HCT116 (cell line): ENCODE data around the gene COG2. TPM values are rescaled to one million over a fixed set of nuclear protein-coding genes. Genes with fewer than 3 reads are reported as not detected.
A peak's percentile ranks its signal among the peaks of the same experiment; 100 is the strongest.

ENCODE experiments used
- ATAC-seq: fragments of 200-7000 bp; cut with Tn5 transposase; 2 replicates; pipeline ENCODE4 v1.9.1; 2020; ENCODE audit warnings: mild to moderate bottlenecking, moderate library complexity
- BruUV-seq: library from RNA; stranded (reverse); fragments of 400-500 nt; replicated peaks from 2 replicates; lab custom pipeline; 2021; lab: Mats Ljungman, UMichigan
- CTCF ChIA-PET: fragments of 300-600 bp; sonication (Branson Sonifier 250); formaldehyde crosslinking; loops from one replicate; lab custom pipeline; 2021; ENCODE audit warnings: antibody characterized with exemption; lab: Charles Lee
- POLR2A ChIA-PET: fragments of 300-600, 350-600 bp; sonication (Branson Sonifier 250); formaldehyde crosslinking; loops from one replicate; lab custom pipeline; 2021; ENCODE audit warnings: antibody characterized with exemption; lab: Charles Lee
- RAD21 ChIA-PET, 2 experiments: fragments of 300-600 bp; sonication (Branson Sonifier 250); formaldehyde crosslinking; loops; one replicate each; lab custom pipeline; 2023; ENCODE audit warnings: low total read pairs in 2 of 2; ENCODE audit not compliant: uncharacterized antibody in 2 of 2, unreplicated experiment in 2 of 2, low non-redundant PET in 1 of 2; lab: Charles Lee
- DNase-seq: peaks from one replicate; pipeline ENCODE4 v3.0.0-alpha.2; 2010; ENCODE audit warnings: low read depth, low spot score
- H2AFZ ChIP-seq: fragments of 200-600 bp; shearing (Covaris generic), sonication (generic); 2 replicates; pipeline ENCODE4 v1.6.1; 2017; ENCODE audit warnings: low read depth, mixed run types, mixed read lengths, antibody characterized with exemption, low read length; ENCODE audit not compliant: poor library complexity, severe bottlenecking
- H3K27ac ChIP-seq: 2 replicates; pipeline ENCODE4 v1.5.1; 2012; ENCODE audit warnings: low read depth, low read length
- H3K27me3 ChIP-seq: fragments of 200-600 bp; sonication (generic); 2 replicates; pipeline ENCODE4 v1.6.1; 2016; ENCODE audit warnings: mixed run types, low read length, mixed read lengths; ENCODE audit not compliant: insufficient read depth
- H3K36me3 ChIP-seq, 2 experiments: fragments of 200-500 bp in 1 of 2; fragments of 200-600 bp in 1 of 2; sonication (Bioruptor generic) in 1 of 2; sonication (generic) in 1 of 2; 2 replicates each; pipeline versions ENCODE4 v1.5.1 to v1.6.1; 2014 to 2016; ENCODE audit warnings: low read length in 2 of 2, inconsistent platforms in 1 of 2, mixed read lengths in 1 of 2, mixed run types in 1 of 2; ENCODE audit not compliant: insufficient read depth in 2 of 2, control insufficient read depth in 1 of 2
- H3K4me1 ChIP-seq, 2 experiments: fragments of 200-600 bp in 1 of 2; sonication (generic) in 1 of 2; 2 replicates each; pipeline versions ENCODE4 v1.5.1 to v1.6.1; 2012 to 2017; ENCODE audit warnings: low read length in 2 of 2, inconsistent platforms in 1 of 2, mild to moderate bottlenecking in 1 of 2, mixed read lengths in 1 of 2, mixed run types in 1 of 2, moderate library complexity in 1 of 2; ENCODE audit not compliant: insufficient read depth in 2 of 2, control insufficient read depth in 1 of 2
- H3K4me2 ChIP-seq: fragments of 200-600 bp; sonication (generic); 2 replicates; pipeline ENCODE4 v1.6.1; 2017; ENCODE audit warnings: mixed run types, low read length, mixed read lengths
- H3K4me3 ChIP-seq, 2 experiments: fragments of 200-600 bp in 1 of 2; sonication (generic) in 1 of 2; replicated peaks in 1 of 2; 2 replicates each; pipeline ENCODE4 v1.5.1; 2011 to 2016; ENCODE audit warnings: low read length in 2 of 2, control low read depth in 1 of 2, low read depth in 1 of 2, mild to moderate bottlenecking in 1 of 2, mixed read lengths in 1 of 2, mixed run types in 1 of 2
- H3K79me2 ChIP-seq: fragments of 200-600 bp; sonication (generic); 2 replicates; pipeline ENCODE4 v1.6.1; 2017; ENCODE audit warnings: mild to moderate bottlenecking, mixed run types, low read length, moderate library complexity, mixed read lengths; ENCODE audit not compliant: insufficient read depth
- H3K9ac ChIP-seq: fragments of 200-600 bp; sonication (generic); 2 replicates; pipeline ENCODE4 v1.6.1; 2016; ENCODE audit warnings: low read length, mixed read lengths
- H3K9me2 ChIP-seq: fragments of 200-600 bp; sonication (generic), shearing (Covaris generic); 2 replicates; pipeline ENCODE4 v1.6.1; 2017; ENCODE audit warnings: mixed run types, mild to moderate bottlenecking, moderate library complexity; ENCODE audit not compliant: insufficient read depth
- H3K9me3 ChIP-seq, 2 experiments: fragments of 200-500 bp in 1 of 2; fragments of 200-600 bp in 1 of 2; sonication (Bioruptor generic) in 1 of 2; sonication (generic) in 1 of 2; 2 replicates each; pipeline ENCODE4 v1.6.1; 2014 to 2017; ENCODE audit warnings: low read length in 2 of 2, mixed read lengths in 2 of 2, inconsistent platforms in 1 of 2, low read depth in 1 of 2, mild to moderate bottlenecking in 1 of 2, mixed run types in 1 of 2, moderate library complexity in 1 of 2; ENCODE audit not compliant: control insufficient read depth in 1 of 2, insufficient read depth in 1 of 2
- H4K20me1 ChIP-seq: fragments of 200-600 bp; sonication (generic), shearing (Covaris generic); 2 replicates; pipeline ENCODE4 v1.6.1; 2017; ENCODE audit warnings: mixed run types, mild to moderate bottlenecking, moderate library complexity; ENCODE audit not compliant: insufficient read depth
- CEBPB ChIP-seq: IDR thresholded peaks from 2 replicates; pipeline ENCODE4 v1.6.1; 2012; ENCODE audit warnings: low read depth
- FOSL1 ChIP-seq: IDR thresholded peaks from 2 replicates; pipeline ENCODE4 v1.6.1; 2012; ENCODE audit warnings: low read depth
- JUND ChIP-seq: IDR thresholded peaks from 2 replicates; pipeline ENCODE4 v1.6.1; 2012
- RAD21 ChIP-seq: IDR thresholded peaks from 2 replicates; pipeline ENCODE4 v1.6.1; 2012; ENCODE audit warnings: low read depth, mild to moderate bottlenecking
- SP1 ChIP-seq: IDR thresholded peaks from 2 replicates; pipeline ENCODE4 v1.6.1; 2012; ENCODE audit warnings: low read depth
- ZNF274 ChIP-seq: fragments of 200-500 bp; sonication (Bioruptor generic); IDR thresholded peaks from 2 replicates; pipeline ENCODE4 v1.6.1; 2014; ENCODE audit warnings: mild to moderate bottlenecking, low read depth, low read length, inconsistent platforms
- intact Hi-C: fragments of 100-400 bp; cut with micrococcal nuclease; formaldehyde crosslinking; loops from 2 replicates; pipeline ENCODE4 v1.10.0; 2022
- total RNA-seq: library from RNA; stranded (reverse); gene quantifications from one replicate; pipeline ENCODE4 v1.2.1, GENCODE V29; 2021; ENCODE audit not compliant: unreplicated experiment
- TF ChIP-seq, protein P1 (sequence below): IDR thresholded peaks from 2 replicates; pipeline ENCODE4 v1.6.1; 2012
- TF ChIP-seq, protein P2 (sequence below): IDR thresholded peaks from 2 replicates; pipeline ENCODE4 v1.6.1; 2012

The COG2 gene
- total RNA-seq, 1 experiment from 2014 or later = 28.6 TPM

DNA sequence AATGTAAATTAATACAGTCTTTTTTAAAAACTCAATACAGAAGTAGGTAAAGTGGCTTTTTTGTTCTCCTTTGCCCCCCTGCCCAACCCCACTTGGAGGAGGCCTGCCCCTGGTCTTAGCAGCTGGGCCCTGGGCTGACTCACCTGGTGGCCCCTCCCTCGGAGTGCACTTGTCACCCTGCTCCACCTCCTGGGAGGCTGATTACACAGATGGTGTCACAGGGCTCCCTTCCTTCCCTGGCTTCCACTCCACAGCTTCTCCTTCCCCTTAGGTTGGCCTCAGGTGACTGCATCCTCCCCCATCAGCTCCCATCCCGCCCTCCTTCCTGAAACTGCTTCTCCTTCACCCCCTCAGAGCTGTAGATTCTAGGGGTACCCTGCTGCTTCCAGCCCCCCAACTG is 93.2 kb downstream of the COG2 start:
- no peak overlapping the region for H3K27ac ChIP-seq
- ChIA-PET CTCF (interaction anchor here (1.1 kb wide), 1 partner anchor 63 kb away, joined by 5 read pairs; no protein-coding TSS in a partner anchor), RAD21 (no interaction called here), POLR2A (no interaction called here)
- no peak overlapping the region for H3K4me3 ChIP-seq
- no peaks in the 10 kb centered on the region for H4K20me1 ChIP-seq
- DNase-seq = peak; percentile 29
- no peaks in the 10 kb centered on the region for H3K9me3 ChIP-seq
- no peak overlapping the region for H2AFZ ChIP-seq
- ATAC-seq = peak; percentile 90
- intact Hi-C loops = no loop called here
- TF ChIP-seq CEBPB = no peak
- TF ChIP-seq JUND = peak; percentile 18; the same call in 1 of the 2 replicates
- TF ChIP-seq RAD21 = no peak
- peak; percentile 26; the same call in 1 of the 2 replicates for TF ChIP-seq FOSL1
- 0 out of 2 replicates have a peak, but pooled peaks have one; percentile 35 for TF ChIP-seq SP1
- TF ChIP-seq, all 23 proteins: peak for 3
- H3K9me2 ChIP-seq = no peaks in the 10 kb centered on the region
- no peaks in the 10 kb centered on the region for H3K36me3 ChIP-seq
- no peak overlapping the region for H3K9ac ChIP-seq
- no peak overlapping the region; the same call in 1 of the 2 replicates for H3K4me2 ChIP-seq
- H3K4me1 ChIP-seq = peaks cover 0 to 5% of the 10 kb centered on the region in 2 experiments; a peak in 2 of 4 replicates
- no TSS peak for BruUV-seq
- 0 out of 2 replicates have a peak, but pooled peaks cover 4% of the 10 kb centered on the region for H3K27me3 ChIP-seq
- no peaks in the 10 kb centered on the region for H3K79me2 ChIP-seq

DNA sequence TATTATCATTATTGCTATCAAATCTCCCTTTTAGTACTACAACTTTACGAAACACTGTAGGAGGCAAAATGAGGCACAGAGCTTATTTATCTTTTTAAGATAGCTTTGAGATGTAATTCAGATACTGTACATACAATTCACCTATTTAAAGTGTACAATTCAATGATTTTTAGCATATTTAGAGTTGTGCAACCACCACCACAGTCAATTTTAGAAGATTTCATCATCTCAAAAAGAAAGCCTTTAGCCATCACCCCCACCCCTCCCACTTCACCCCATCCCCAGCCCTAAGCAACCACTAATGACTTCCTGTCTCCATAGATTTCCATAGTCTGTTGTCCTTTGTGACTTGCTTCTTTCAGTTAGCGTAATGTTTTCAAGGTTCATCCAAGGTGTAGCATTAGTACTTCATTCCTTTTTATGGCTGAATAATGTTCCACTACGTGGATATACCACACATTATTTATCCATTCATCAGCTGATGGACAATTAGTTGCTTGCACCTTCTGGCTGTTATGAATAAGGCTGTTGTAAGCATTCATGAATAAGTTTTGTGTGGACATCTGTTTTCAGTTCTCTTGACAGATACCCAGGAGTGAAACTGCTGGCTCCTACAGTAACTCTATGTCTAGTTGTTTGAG is 95.5 kb downstream of the COG2 start:
- H3K9me2 ChIP-seq = no peaks in the 10 kb centered on the region
- H2AFZ ChIP-seq = no peak overlapping the region
- H3K27ac ChIP-seq = no peak overlapping the region
- DNase-seq = no peak
- peaks cover 0 to 5% of the 10 kb centered on the region in 2 experiments; a peak in 2 of 4 replicates for H3K4me1 ChIP-seq
- H3K9me3 ChIP-seq = no peaks in the 10 kb centered on the region
- H3K4me2 ChIP-seq = no peak overlapping the region
- no peaks in the 10 kb centered on the region for H3K36me3 ChIP-seq
- ChIA-PET POLR2A (no interaction called here), CTCF (no interaction called here), RAD21 (no interaction called here)
- intact Hi-C loops = no loop called here
- BruUV-seq = no TSS peak
- no peak overlapping the region for H3K9ac ChIP-seq
- no peaks in the 10 kb centered on the region for H3K79me2 ChIP-seq
- no peak for TF ChIP-seq ZNF274
- TF ChIP-seq, protein P1, sequence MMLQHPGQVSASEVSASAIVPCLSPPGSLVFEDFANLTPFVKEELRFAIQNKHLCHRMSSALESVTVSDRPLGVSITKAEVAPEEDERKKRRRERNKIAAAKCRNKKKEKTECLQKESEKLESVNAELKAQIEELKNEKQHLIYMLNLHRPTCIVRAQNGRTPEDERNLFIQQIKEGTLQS = no peak
- TF ChIP-seq, protein P2, sequence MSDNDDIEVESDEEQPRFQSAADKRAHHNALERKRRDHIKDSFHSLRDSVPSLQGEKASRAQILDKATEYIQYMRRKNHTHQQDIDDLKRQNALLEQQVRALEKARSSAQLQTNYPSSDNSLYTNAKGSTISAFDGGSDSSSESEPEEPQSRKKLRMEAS = no peak
- H4K20me1 ChIP-seq = no peaks in the 10 kb centered on the region
- H3K27me3 ChIP-seq = 0 out of 2 replicates have a peak, but pooled peaks cover 4% of the 10 kb centered on the region
- H3K4me3 ChIP-seq = no peak overlapping the region
- no peak for ATAC-seq
